ENCODE measurements around the gene TIRAP.

Gene TIRAP

GRCh38 chr11:126328444-126328843 is 45.6 kb downstream of the TIRAP start:
- DNase-seq, result no peak

GRCh38 chr11:126328938-126329643 is 46.2 kb downstream of the TIRAP start:
- no peak for DNase-seq

GRCh38 chr11:126329644-126330211 is 46.8 kb downstream of the TIRAP start:
- DNase-seq, result no peak

GRCh38 chr11:126331286-126331685 is 48.4 kb downstream of the TIRAP start:
- no peak for DNase-seq

- DNase-seq, result no peak
Measured at GRCh38 chr11:126332221-126332711, 49.4 kb downstream of the TIRAP start.

- no peak for DNase-seq
Measured at GRCh38 chr11:126333142-126333541, 50.2 kb downstream of the TIRAP start.

- DNase-seq, result no peak
Measured at GRCh38 chr11:126334659-126335462, 52.0 kb downstream of the TIRAP start.

GRCh38 chr11:126335463-126335760 is 52.5 kb downstream of the TIRAP start:
- DNase-seq, result no peak

GRCh38 chr11:126336138-126336541 is 53.2 kb downstream of the TIRAP start:
- DNase-seq, result no peak

GRCh38 chr11:126336671-126337101 is 53.8 kb downstream of the TIRAP start:
- DNase-seq, result no peak

- no peak for DNase-seq
Measured at GRCh38 chr11:126337126-126337473, 54.2 kb downstream of the TIRAP start.

GRCh38 chr11:126337474-126338241 is 54.8 kb downstream of the TIRAP start:
- no peak for DNase-seq

- no peak for DNase-seq
Measured at GRCh38 chr11:126338346-126339055, 55.6 kb downstream of the TIRAP start.

GRCh38 chr11:126339073-126339862 is 56.4 kb downstream of the TIRAP start:
- no peak for DNase-seq

- no peak for DNase-seq
Measured at GRCh38 chr11:126339863-126340434, 57.1 kb downstream of the TIRAP start.

- no peak for DNase-seq
Measured at GRCh38 chr11:126340960-126341606, 58.2 kb downstream of the TIRAP start.

- DNase-seq, result no peak
Measured at GRCh38 chr11:126341760-126342161, 58.9 kb downstream of the TIRAP start.

- no peak for DNase-seq
Measured at GRCh38 chr11:126343051-126343450, 60.2 kb downstream of the TIRAP start.

Measured in NCI-H2081 treated with DMSO at 0.1 percent for 48 hours (cell line).